IPS-20b (cell line): ENCODE data around the gene TNRC18.

Experiments used
- H3K27ac ChIP-seq: one replicate; pipeline ENCODE4 v1.5.1; 2013; ENCODE audit warnings: low read length
- H3K27me3 ChIP-seq: 2 replicates; pipeline ENCODE4 v1.6.1; 2013; ENCODE audit warnings: mild to moderate bottlenecking, low read length, inconsistent platforms; ENCODE audit not compliant: insufficient read depth
- H3K36me3 ChIP-seq: 2 replicates; pipeline ENCODE4 v1.6.1; 2013; ENCODE audit warnings: low read depth, mild to moderate bottlenecking, inconsistent platforms, low read length, moderate library complexity; ENCODE audit not compliant: insufficient read depth
- H3K4me1 ChIP-seq: 2 replicates; pipeline ENCODE4 v1.6.1; 2013; ENCODE audit warnings: mild to moderate bottlenecking, control low read depth, inconsistent platforms, low read length, moderate library complexity; ENCODE audit not compliant: insufficient read depth
- H3K4me3 ChIP-seq: 2 replicates; pipeline ENCODE4 v1.5.1; 2013; ENCODE audit warnings: mild to moderate bottlenecking, low read length, inconsistent platforms
- H3K9ac ChIP-seq: 2 replicates; pipeline ENCODE4 v1.6.1; 2013; ENCODE audit warnings: low read depth, mild to moderate bottlenecking, inconsistent platforms, low read length, moderate library complexity
- H3K9me3 ChIP-seq: 2 replicates; pipeline ENCODE4 v1.6.1; 2013; ENCODE audit warnings: mild to moderate bottlenecking, low read depth, low read length, inconsistent platforms; ENCODE audit not compliant: insufficient read depth

The TNRC18 gene

DNA sequence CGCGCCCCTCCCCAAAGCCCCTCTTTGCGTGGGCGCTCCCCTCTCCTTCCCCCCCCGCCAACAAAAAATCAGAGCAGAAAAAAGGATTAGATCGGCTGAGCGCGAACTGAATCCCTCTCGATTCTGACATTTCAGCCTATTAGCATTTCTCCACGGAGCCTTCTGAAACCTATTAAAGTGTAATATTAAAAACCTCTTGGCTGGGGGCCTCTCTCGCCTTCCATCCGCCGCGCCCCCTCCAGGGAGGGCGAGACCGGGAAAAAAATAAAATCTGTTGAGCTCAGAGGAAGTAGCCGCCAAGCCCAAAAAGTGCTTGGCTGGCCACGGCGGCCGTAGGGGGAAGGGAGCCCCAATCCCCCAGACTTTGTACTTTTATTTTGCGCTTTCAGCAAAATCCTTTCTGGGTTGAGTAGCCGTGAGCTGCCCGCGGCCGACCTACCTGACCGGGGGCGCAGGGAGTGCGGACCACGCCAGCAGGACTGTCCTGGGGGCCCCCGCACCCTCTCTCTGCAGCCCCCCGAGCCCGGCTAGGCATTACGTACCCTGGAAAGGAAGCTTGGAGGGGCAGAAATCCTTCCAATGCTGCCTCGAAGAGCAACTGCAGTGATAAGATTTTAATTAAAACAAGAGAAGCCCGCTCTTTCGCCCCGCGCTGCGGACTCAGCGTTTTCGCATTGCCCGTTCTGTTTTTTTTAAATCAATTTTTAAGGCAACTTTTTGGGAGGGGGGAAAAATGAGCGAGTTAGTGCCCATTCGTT lies 1.3 kb upstream of the TNRC18 start:
- Histone ChIP-seq H3K4me3 (peak overlapping the region; percentile 87), H3K9me3 (no peaks in the 10 kb centered on the region), H3K9ac (peak overlapping the region; percentile 88), H3K27me3 (peaks cover 86% of the 10 kb centered on the region), H3K36me3 (no peaks in the 10 kb centered on the region), H3K27ac (peak overlapping the region; percentile 55), H3K4me1 (peaks cover 8% of the 10 kb centered on the region; the same call in 1 of the 2 replicates)

DNA sequence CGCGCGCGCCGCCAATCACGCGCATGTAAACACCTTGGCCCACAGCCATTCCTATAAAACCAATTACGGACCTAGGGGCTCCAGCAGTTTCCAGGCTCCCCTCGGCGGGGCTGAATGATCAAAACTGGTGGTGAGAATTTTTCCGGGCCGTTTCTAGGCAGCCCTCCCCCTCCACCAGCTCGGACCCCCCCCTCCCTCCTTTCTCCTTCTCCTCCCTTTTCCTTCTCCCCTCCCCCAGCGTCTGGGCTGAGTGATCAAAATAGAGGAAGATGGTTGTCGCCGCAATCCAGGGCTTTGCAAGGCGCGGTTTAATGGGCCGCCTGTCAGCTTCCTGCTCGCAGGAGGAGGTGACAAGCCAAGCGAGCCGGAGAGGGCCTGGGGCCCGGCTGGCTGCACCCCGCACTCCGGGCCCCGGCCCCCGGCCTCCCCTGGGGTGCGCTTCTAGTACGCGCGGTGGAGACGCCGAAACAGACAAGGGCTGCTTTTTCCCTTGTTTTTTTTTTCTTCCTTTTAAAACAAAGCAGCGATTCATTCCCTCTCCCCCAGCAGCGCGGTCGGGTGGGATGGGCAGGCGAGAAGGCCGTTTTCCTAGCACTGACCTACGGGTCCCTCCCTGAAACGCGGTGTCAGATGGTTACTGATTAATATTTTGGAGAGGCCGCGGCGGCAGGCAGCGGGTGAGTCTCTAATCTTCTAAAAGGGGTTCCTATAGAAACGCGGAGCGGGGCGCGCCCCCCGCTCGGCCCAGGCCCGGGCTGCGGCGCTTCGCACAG lies 528 bp upstream of the TNRC18 start:
- Histone ChIP-seq H3K27ac (no peak overlapping the region), H3K9ac (peak overlapping the region; percentile 88), H3K4me3 (peak overlapping the region; percentile 87), H3K27me3 (peaks cover 86% of the 10 kb centered on the region), H3K9me3 (no peaks in the 10 kb centered on the region), H3K36me3 (no peaks in the 10 kb centered on the region), H3K4me1 (peaks cover 8% of the 10 kb centered on the region; the same call in 1 of the 2 replicates)

DNA sequence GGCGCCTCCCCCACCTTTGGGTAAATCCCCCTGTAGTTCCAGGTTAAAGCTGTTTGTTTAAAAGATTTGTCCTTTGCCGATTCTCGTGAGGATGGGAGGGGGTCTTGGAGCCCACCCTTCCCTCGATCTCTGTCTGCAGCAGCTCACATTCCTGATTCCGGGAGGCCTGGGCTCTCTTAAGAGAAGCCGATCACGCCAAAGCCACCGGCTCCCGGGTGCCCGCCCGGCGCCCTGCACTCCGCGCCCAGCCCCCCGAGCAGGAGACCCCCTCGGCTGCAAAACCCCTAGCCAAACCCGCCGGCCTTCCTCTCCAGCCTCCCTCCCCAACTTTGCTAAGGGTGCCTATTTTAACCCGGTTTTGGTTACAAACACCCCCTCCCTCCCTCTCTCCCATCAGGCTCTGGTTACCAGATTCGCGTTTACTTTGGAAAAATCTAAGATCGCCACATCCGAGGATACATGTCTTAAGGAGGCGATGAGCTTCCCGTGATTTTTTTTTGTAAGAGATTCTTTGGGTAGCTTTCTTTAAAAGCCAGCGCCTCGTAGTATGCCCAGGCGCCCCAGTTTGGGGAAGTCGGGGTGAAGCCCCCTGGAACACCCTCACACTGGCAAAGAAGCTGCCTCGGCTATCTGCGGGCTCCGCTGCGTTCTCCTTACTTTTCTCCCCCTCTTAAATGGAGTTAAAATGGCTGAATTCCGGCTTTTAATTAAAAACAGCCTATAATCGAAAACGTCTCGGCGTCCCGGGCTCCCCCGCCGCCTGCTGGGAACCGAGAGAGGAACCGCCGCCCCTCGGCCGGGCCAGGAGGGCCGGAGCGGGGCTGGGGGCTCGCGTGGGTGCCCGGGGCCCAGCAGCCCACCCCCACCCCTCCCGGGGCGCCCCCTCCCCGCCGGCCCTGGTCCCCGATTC lies 983 bp downstream of the TNRC18 start:
- H3K9me3 ChIP-seq: no peaks in the 10 kb centered on the region
- H3K36me3 ChIP-seq: no peaks in the 10 kb centered on the region
- H3K4me1 ChIP-seq: peaks cover 16% of the 10 kb centered on the region
- peak overlapping the region; percentile 69 for H3K4me3 ChIP-seq
- H3K27ac ChIP-seq: no peak overlapping the region
- peaks cover 86% of the 10 kb centered on the region for H3K27me3 ChIP-seq
- H3K9ac ChIP-seq: peak overlapping the region; percentile 77

DNA sequence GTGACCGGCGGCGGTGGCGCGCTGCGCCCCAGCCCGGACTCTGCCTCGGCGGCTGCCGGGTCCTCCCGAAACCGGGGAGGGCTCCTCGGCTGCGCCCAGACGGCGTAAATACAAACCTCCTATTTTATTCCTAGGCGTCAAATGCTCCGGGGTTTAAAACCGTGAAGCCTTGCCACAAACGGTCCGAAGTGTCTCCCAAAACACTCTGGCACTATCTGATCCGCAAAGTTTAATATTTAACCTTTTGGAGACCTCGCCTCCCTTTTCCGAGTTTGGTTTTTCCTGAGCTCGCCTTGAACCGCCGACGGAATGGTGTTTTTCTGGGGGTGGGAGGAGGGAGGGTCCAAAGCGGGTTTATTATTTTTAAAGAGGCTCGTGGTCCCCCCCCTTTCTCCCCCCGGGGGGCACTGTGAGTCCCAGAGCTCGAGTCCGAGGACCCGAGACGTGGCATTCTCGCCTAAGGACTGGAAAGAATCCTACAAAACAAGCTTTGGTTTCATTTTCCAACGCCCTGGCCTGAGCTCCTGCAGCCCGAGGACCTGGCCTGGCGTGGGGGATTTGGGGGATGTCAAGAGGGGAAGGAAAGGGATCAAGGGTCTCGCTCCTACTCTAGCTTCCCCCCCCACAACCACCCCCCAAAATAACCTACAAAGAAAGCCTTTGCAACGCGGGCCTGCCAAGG lies 1.8 kb downstream of the TNRC18 start:
- peaks cover 16% of the 10 kb centered on the region for H3K4me1 ChIP-seq
- H3K4me3 ChIP-seq: peak overlapping the region; percentile 69
- H3K27me3 ChIP-seq: peaks cover 87% of the 10 kb centered on the region
- peak overlapping the region; percentile 77 for H3K9ac ChIP-seq
- no peaks in the 10 kb centered on the region for H3K36me3 ChIP-seq
- H3K27ac ChIP-seq: no peak overlapping the region
- H3K9me3 ChIP-seq: no peaks in the 10 kb centered on the region

DNA sequence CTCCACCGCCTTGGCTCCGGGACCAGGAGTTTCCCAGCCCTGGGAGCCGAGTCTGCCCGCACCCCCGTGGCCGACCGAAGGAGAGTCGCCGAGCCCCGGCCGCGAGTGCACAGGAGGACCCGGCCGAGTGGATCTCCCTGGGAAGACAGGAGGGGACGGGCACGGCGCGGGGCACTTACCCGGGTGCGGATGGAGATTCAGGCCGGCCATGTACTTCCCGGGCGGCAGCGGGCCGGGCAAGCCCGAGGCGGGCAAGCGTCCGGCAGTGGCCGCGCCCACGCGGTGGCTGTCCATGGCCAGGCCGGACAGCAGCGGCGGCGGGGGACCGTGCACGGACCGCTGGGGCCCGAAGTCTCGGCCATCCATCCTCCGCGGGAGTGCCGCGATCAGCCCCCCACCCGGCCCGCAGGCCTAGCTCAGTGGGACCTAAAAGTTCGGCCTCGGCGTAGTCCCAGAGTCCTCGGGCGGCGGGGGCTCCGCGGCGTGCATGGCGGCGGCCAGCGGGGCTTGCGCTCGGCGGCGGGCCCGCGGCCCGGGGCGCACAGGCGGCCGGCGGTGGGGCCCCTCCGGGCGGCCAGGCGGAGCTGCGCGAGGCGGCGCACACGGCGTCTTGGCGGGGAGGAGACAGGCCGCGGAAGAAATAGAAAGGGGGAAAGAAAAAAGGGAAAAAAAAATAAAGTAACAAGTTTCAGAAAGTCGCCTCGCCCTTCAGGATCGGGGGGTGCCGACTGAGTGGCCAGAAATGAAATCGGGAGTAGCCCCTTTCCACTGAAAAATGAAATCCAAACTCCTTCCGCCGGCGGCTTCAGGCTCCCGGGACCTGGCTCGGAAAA lies 2.5 kb downstream of the TNRC18 start:
- H3K27ac ChIP-seq: no peak overlapping the region
- peaks cover 15% of the 10 kb centered on the region for H3K4me1 ChIP-seq
- no peaks in the 10 kb centered on the region for H3K9me3 ChIP-seq
- no peaks in the 10 kb centered on the region for H3K36me3 ChIP-seq
- peaks cover 88% of the 10 kb centered on the region for H3K27me3 ChIP-seq
- peak overlapping the region; percentile 69 for H3K4me3 ChIP-seq
- H3K9ac ChIP-seq: peak overlapping the region; percentile 77

DNA sequence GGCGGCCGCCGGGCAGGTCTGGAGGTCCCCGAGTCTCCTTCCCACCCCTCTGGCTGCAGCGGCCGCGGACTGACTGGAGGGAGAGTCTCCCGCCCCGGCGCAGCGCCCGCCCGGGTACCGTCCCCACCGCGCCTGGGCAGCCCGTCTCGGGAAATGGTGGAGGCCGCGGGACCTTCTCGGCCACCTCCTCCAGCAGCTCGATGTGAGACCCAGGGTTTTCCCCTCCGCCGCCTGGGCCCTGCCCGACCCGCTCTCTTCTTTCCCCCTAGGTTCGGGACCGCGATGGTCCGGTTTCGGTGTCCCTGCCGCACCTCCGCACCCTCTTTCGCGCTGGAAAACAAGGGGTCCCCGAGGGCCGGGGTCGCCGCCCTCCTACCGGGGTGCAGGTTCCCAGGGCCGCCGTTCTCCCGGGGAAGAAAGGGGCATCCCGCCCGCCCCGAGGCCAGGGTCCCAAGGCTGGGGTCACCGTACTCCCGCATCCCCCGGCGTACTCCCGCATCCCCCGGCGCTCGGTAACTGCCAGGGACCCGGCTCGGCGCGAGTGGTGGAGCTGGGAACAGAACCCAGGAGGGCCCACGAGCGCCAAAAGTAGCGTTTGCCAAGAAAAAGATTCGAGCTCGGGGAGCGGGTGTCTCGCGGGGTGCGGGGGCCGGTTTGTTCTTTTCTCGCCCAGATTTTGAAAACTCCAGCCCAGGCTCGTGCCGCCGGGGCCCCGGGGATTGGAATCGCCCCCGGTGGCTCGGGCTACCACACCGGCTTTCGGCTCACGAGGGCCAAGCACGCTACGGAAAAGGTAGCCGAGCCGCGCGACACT lies 3.4 kb downstream of the TNRC18 start:
- Histone ChIP-seq H3K9me3 (no peaks in the 10 kb centered on the region), H3K9ac (peak overlapping the region; percentile 51), H3K36me3 (no peaks in the 10 kb centered on the region), H3K27me3 (peaks cover 80% of the 10 kb centered on the region), H3K4me1 (peaks cover 13% of the 10 kb centered on the region), H3K4me3 (peak overlapping the region; percentile 63), H3K27ac (no peak overlapping the region)

DNA sequence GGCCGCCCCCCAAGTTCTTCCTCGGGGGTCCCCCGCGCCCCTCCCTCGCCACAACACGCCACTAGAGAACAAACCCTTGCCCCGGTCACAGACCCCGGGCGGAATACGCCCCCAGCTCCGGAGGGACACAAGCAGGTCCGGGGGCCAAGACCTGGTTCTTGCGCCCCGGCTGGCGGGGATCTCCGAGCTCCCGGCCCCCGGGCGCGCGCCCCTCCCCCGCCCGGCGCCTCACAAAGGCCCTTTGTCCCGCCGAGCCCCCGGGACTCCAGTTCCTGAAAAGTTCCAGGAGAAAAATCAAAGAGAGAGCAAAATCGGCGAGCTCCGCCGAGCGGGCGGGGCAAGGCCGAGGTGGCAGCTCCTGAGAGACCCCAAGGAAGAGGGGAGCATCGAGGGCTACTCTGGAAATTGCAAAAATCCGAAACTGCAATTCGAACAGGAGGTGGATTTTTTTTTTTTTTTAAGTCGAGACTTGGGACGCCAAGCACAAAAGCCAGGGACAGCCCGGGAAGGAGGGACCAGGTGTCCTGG lies 4.0 kb downstream of the TNRC18 start:
- H3K9me3 ChIP-seq: no peaks in the 10 kb centered on the region
- H3K27ac ChIP-seq: no peak overlapping the region
- peak overlapping the region; percentile 51; the same call in 1 of the 2 replicates for H3K9ac ChIP-seq
- H3K36me3 ChIP-seq: no peaks in the 10 kb centered on the region
- peak overlapping the region; percentile 63 for H3K4me3 ChIP-seq
- H3K4me1 ChIP-seq: peaks cover 16% of the 10 kb centered on the region
- H3K27me3 ChIP-seq: peaks cover 73% of the 10 kb centered on the region

DNA sequence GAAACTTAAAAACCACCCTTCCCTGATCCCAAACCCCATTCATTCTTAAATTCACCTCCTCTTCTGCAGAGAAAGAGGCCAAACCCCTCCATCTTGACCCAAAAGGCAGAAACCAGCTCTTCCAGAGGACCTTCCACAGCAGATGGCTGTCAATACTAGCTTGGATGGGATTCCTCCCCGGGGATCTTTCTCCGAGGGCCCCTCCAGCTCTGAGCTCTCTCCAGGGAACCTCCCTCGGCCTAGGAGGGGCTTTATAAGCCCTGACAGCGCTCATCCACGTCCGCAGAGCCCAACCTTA lies 5.4 kb downstream of the TNRC18 start:
- Histone ChIP-seq H3K9ac (peak overlapping the region; percentile 24; the same call in 1 of the 2 replicates), H3K4me1 (peaks cover 16% of the 10 kb centered on the region), H3K36me3 (no peaks in the 10 kb centered on the region), H3K9me3 (no peaks in the 10 kb centered on the region), H3K27me3 (peaks cover 67% of the 10 kb centered on the region), H3K4me3 (peak overlapping the region; percentile 63; the same call in 1 of the 2 replicates), H3K27ac (no peak overlapping the region)

DNA sequence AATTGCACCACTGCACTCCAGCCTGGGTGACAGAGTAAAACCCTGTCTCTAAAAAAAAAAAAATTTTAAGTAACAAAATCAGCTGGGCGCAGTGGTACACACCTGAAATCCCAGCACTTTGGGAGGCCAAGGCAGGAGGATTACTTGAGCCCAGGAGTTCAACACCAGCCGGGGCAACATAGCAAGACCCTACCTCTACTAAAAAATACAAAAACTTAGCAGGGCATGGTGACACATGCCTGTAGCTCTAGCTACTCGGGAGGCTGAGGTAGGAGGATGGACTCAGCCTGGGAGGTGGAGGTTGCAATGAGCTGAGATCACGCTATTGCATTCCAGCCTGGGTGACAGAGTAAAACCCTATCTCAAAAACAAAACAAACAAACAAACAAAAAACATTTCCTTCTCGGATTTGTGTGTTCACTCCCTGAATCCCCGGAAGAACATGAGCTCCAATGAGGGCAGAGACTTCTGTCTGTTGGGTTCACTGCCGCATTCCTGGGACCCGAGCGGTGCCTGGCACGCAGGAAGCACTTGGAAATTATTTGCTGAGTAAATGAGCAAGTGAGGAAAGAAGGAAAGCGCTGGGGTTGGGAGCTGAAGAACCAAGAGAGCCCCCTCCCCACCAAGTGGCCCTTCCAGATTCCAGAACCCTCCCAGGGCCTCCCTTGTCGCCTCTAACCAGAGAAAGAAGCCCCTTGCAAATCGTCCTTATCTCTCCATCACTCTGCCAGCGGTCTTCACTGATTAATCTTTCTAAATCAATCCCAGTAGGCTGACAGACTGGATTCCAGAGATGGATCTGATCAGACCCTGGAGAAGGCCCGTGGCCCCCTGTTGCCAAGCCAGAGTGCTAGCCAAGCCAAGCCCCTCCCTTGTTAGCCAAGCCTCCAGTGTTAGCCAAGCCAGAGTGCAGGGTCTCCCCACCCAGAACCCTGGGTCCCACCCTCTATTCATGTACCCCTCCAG lies 6.2 kb downstream of the TNRC18 start:
- Histone ChIP-seq H3K4me3 (no peak overlapping the region), H3K9ac (no peak overlapping the region), H3K27ac (no peak overlapping the region), H3K9me3 (no peaks in the 10 kb centered on the region), H3K4me1 (peaks cover 16% of the 10 kb centered on the region), H3K27me3 (peaks cover 61% of the 10 kb centered on the region), H3K36me3 (no peaks in the 10 kb centered on the region)
